Measurements from ENCODE around the gene C1orf116. TPM values are rescaled to one million over a fixed set of nuclear protein-coding genes. Genes with fewer than 3 reads are reported as not detected.

The C1orf116 gene
- polyA plus RNA-seq, 2 of the 4 experiments (the other 2 are of a cell fraction), result 2.0 to 3.2 TPM

- TF ChIP-seq CBX8 (IDR thresholded peaks at IDR 0.05) (no peak), BHLHE40 (IDR thresholded peaks at IDR 0.05; ENCODE audit: low read depth, low read length) (no peak), EHF (CRISPR knock-in tag; IDR thresholded peaks at IDR 0.05) (no peak), ESRRA (IDR thresholded peaks at IDR 0.05; ENCODE audit: borderline replicate concordance, low read length) (no peak), MAX (IDR thresholded peaks at IDR 0.05) (no peak), JUNB (IDR thresholded peaks at IDR 0.05) (no peak), MYC (IDR thresholded peaks at IDR 0.05; ENCODE audit: borderline replicate concordance, low read length) (no peak)
Observed at GRCh38 chr1:207069858-207070506, 37.4 kb upstream of the C1orf116 start (continued).

- ATAC-seq (no peak), DNase-seq (ENCODE audit: low read depth in 1 of 2, low spot score in 1 of 2) (no peak), FAIRE-seq (no peak)
- TF ChIP-seq PBX3 (IDR thresholded peaks at IDR 0.05) (no peak), MAZ (IDR thresholded peaks at IDR 0.05; ENCODE audit: borderline replicate concordance, low read depth, low read length) (no peak), NFE2L2 (conservative IDR thresholded peaks at IDR 0.05; ENCODE audit: low read length) (no peak), HDAC2 (IDR thresholded peaks at IDR 0.05) (no peak), HMGXB4 (CRISPR knock-in tag; IDR thresholded peaks at IDR 0.05; ENCODE audit: borderline replicate concordance) (no peak), KDM5A (IDR thresholded peaks at IDR 0.05) (no peak), MAX (IDR thresholded peaks at IDR 0.05) (no peak)
- H3K9me3 ChIP-seq, result no peaks in the 10 kb centered on the region
- ChIA-PET POLR2A (no interaction called here), CTCF (interaction anchor here (0.9 to 2.5 kb wide), 8 partner anchors 8 to 431 kb away, joined by 3 to 14 read pairs (median 4); no protein-coding TSS in a partner anchor)
- no peak overlapping the region for H3K27ac ChIP-seq
- 82% methylated on average over 3 of the region's 3 CpGs for WGBS (ENCODE audit: missing lambda C conversion rate)
- H3K4me3 ChIP-seq, result no peak overlapping the region
- no peak overlapping the region for H3K4me2 ChIP-seq
- peaks cover 6% of the 10 kb centered on the region for H3K4me1 ChIP-seq
Observed at GRCh38 chr1:207069061-207069460, 36.5 kb upstream of the C1orf116 start.

- no peak for TF ChIP-seq ATOH8 (CRISPR knock-in tag; IDR thresholded peaks at IDR 0.05; ENCODE audit: low read depth)
- TF ChIP-seq HMGXB4 (CRISPR knock-in tag; IDR thresholded peaks at IDR 0.05; ENCODE audit: borderline replicate concordance), result no peak
- TF ChIP-seq MAZ (IDR thresholded peaks at IDR 0.05; ENCODE audit: borderline replicate concordance, low read depth, low read length), result no peak
- TF ChIP-seq HES2 (IDR thresholded peaks at IDR 0.05), result no peak
- TF ChIP-seq HDAC2 (IDR thresholded peaks at IDR 0.05), result no peak
- FAIRE-seq (no peak), ATAC-seq (no peak), DNase-seq (ENCODE audit: low read depth in 1 of 2, low spot score in 1 of 2) (no peak)
- no peaks in the 10 kb centered on the region for H3K4me1 ChIP-seq
- H3K4me2 ChIP-seq, result no peak overlapping the region
- CTCF ChIA-PET, result interaction anchor here (1.1 to 2.5 kb wide), 4 partner anchors 9 to 254 kb away, joined by 3 to 14 read pairs (median 4); partner anchors contain the start of gene CD55
- POLR2A ChIA-PET, result no interaction called here
- WGBS (ENCODE audit: missing lambda C conversion rate), result 88% methylated on average over 5 of the region's 5 CpGs
- H3K27ac ChIP-seq, result no peak overlapping the region
- no peak overlapping the region for H3K4me3 ChIP-seq
- no peaks in the 10 kb centered on the region for H3K9me3 ChIP-seq
Observed at GRCh38 chr1:207067665-207068064, 35.1 kb upstream of the C1orf116 start.

Data from A549 (cell line).